Nephron (organoid): ENCODE results near the gene FIBP.

ENCODE experiments used
- H3K27ac Mint-ChIP-seq, 3 experiments: 2 replicates each; pipeline ENCODE4 v1.8.0; 2020; ENCODE audit warnings: mixed read lengths in 3 of 3, mild to moderate bottlenecking in 2 of 3, moderate library complexity in 1 of 3
- H3K27me3 Mint-ChIP-seq: 2 replicates; pipeline ENCODE4 v1.8.0; 2021; ENCODE audit warnings: low read depth, mild to moderate bottlenecking, moderate library complexity, mixed read lengths
- H3K36me3 Mint-ChIP-seq: 2 replicates; pipeline ENCODE4 v1.8.0; 2020; ENCODE audit warnings: low read depth, mixed read lengths
- H3K4me1 Mint-ChIP-seq: 2 replicates; pipeline ENCODE4 v1.8.0; 2020; ENCODE audit warnings: mixed read lengths
- H3K4me3 Mint-ChIP-seq, 3 experiments: 2 replicates each; pipeline ENCODE4 v1.8.0; 2020; ENCODE audit warnings: mild to moderate bottlenecking in 3 of 3, mixed read lengths in 3 of 3, moderate library complexity in 2 of 3
- H3K9me3 Mint-ChIP-seq: 2 replicates; pipeline ENCODE4 v1.8.0; 2020; ENCODE audit warnings: mixed read lengths
- TF ChIP-seq, protein P1 (sequence below), 3 experiments: fragments of 200-600 bp; sonication (generic); IDR thresholded peaks; one replicate each; pipeline ENCODE4 v1.5.0; 2021; ENCODE audit warnings: antibody characterized with exemption in 3 of 3; ENCODE audit not compliant: unreplicated experiment in 3 of 3

FIBP gene

DNA sequence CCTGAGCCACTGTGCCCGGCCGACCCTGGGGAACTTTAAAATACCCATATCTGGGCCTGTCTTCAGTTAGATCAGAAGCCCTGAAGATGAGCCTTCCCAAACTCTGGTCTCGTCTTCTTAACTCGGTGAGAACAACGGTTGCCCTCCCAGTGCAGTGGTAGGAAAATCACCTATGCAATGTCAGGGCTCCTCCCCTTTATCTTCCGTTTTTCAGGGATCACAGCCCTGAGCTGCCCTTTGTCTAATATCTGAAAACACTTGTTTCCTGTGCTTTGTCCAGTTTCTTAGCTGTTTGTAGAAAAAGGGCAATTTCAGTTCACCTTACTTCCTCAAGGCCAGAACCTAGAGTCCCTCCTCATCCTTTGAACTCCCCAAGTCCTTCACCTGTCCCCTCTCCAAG, 40.4 kb upstream of the FIBP start:
- H3K36me3 Mint-ChIP-seq: no peaks in the 10 kb centered on the region
- no peak overlapping the region for H3K4me3 Mint-ChIP-seq
- H3K9me3 Mint-ChIP-seq: no peaks in the 10 kb centered on the region
- no peaks in the 10 kb centered on the region for H3K27me3 Mint-ChIP-seq
- TF ChIP-seq, protein P1, sequence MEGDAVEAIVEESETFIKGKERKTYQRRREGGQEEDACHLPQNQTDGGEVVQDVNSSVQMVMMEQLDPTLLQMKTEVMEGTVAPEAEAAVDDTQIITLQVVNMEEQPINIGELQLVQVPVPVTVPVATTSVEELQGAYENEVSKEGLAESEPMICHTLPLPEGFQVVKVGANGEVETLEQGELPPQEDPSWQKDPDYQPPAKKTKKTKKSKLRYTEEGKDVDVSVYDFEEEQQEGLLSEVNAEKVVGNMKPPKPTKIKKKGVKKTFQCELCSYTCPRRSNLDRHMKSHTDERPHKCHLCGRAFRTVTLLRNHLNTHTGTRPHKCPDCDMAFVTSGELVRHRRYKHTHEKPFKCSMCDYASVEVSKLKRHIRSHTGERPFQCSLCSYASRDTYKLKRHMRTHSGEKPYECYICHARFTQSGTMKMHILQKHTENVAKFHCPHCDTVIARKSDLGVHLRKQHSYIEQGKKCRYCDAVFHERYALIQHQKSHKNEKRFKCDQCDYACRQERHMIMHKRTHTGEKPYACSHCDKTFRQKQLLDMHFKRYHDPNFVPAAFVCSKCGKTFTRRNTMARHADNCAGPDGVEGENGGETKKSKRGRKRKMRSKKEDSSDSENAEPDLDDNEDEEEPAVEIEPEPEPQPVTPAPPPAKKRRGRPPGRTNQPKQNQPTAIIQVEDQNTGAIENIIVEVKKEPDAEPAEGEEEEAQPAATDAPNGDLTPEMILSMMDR (IDR thresholded peaks at IDR 0.05; ENCODE audit: unreplicated experiment in 3 of 3): no peak
- H3K4me1 Mint-ChIP-seq: no peaks in the 10 kb centered on the region
- H3K27ac Mint-ChIP-seq: no peak overlapping the region

DNA sequence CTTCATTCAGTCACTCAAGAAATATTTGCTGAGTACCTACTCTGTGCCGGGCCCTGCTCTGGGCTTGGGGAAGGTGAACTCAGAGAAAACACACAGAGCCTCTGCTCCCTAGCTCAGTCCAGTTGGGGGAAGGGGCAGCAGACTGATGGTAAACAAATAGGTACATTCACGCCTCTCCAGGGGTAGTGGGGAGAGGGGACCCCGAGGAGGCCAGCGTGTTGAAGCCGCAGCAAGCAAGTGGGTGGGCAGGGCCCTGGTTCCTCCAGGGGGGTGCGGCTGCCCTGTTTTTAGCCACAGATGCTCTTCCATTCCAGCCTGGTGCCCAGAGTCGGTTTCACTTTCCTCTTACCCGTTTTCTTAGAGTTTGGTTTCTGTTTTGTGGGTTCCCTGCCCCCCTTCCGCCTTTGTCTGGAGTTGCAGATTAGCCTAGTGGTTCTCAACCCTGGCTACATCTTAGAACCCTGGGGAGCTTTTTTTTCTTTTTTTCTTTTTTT, 39.7 kb upstream of the FIBP start:
- Mint-ChIP-seq H3K27ac (no peak overlapping the region), H3K27me3 (no peaks in the 10 kb centered on the region), H3K9me3 (no peaks in the 10 kb centered on the region), H3K4me1 (no peaks in the 10 kb centered on the region), H3K36me3 (peaks cover 6% of the 10 kb centered on the region), H3K4me3 (no peak overlapping the region)
- TF ChIP-seq, protein P1 (IDR thresholded peaks at IDR 0.05; ENCODE audit: unreplicated experiment in 3 of 3): no peak

DNA sequence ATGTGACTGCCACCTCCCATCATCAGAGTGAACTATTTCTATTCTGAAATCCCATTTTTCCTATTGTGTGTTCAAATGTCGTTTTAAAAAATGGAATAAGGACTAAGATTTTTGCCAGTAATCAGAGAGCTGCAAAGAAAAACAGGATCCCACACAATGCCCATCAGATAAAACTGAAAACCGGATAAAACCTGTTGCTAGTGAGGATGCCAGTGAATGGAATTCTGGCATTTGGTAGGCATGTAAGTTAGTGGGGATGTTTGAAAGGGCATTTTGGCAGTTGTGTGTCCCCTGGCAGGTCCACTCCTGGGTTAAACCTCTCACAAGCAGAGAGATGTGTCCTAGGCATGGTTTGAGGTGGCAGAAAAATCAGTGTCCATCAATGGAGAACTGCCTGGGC, 37.1 kb upstream of the FIBP start:
- Mint-ChIP-seq H3K27me3 (no peaks in the 10 kb centered on the region), H3K9me3 (no peaks in the 10 kb centered on the region), H3K27ac (no peak overlapping the region), H3K36me3 (peaks cover 20% of the 10 kb centered on the region), H3K4me1 (no peaks in the 10 kb centered on the region), H3K4me3 (no peak overlapping the region)
- TF ChIP-seq, protein P1 (IDR thresholded peaks at IDR 0.05; ENCODE audit: unreplicated experiment in 3 of 3): no peak

DNA sequence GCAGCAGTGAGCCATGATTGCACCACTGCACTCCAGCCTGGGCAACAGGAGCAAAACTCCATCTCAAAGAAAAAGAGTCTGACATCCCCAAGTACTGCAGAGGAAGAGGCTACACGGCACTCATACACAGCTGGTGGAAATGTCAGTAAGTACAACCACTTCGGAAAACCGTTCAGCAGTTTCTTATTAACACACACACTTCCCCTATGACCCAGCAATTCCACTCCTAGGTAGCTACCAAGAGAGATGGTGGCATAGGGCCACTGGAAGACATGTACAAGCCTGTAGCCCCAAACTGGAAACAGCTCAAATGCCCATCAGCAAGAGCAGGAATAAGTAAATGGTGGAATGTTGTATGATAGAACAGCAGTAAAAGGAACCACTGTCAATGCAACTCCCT, 34.3 kb upstream of the FIBP start:
- Mint-ChIP-seq H3K9me3 (no peaks in the 10 kb centered on the region), H3K4me1 (no peaks in the 10 kb centered on the region), H3K4me3 (peak overlapping the region; percentile 4 to 58 (median 53)), H3K27me3 (no peaks in the 10 kb centered on the region), H3K36me3 (peaks cover 20% of the 10 kb centered on the region), H3K27ac (no peak overlapping the region)
- TF ChIP-seq, protein P1 (IDR thresholded peaks at IDR 0.05; ENCODE audit: unreplicated experiment in 3 of 3): no peak

DNA sequence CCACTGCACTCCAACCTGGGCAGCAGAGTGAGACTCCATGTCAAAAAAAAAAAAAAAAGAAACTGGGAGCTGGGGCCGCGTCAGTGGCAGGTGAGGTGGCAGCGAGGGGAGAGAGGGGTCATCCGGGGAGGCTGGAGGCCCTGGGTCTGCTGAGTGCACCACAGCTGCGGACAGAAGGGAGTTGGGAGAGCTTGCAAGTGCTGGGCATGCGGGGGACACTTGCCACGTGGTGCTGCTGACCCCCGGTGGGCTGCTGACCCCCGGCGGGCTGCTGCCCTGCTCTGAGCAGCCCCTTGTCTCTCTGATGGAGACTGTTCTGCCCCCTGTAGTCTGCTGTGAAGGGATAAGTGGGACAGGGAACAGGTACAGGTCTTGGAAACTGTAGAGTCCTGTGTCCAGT, 33.6 kb upstream of the FIBP start:
- Mint-ChIP-seq H3K9me3 (no peaks in the 10 kb centered on the region), H3K27ac (no peak overlapping the region), H3K27me3 (no peaks in the 10 kb centered on the region), H3K36me3 (peaks cover 24% of the 10 kb centered on the region), H3K4me1 (peaks cover 3% of the 10 kb centered on the region), H3K4me3 (peak overlapping the region; percentile 4 to 55 (median 35))
- TF ChIP-seq, protein P1 (IDR thresholded peaks at IDR 0.05; ENCODE audit: unreplicated experiment in 3 of 3): no peak

DNA sequence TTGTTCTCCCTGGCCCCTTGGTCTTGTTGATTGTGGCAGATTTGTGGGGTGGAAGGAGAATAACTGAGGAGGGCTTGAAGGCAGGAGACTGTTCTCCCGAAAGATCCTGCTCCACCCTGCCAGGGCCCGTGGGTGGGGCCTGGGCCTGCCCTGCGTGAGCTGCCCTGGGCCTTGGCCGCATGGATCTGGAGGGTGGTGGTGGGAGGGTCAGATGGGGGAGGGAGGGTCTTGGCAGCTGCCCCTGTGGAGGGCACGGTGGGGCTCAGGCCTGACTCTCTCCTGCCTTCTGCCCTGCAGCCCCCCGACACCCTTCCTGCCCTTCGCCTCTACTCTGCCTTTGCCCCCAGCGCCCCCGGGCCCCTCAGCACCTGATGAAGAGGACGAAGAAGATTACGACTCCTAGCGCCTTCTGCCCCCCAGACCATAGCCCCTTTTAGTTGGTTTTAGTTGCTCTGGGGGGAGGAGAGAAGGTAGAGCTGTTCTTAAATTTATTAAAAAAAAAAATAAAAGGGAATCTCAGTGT, 32.8 kb upstream of the FIBP start:
- no peak overlapping the region for H3K27ac Mint-ChIP-seq
- no peaks in the 10 kb centered on the region for H3K9me3 Mint-ChIP-seq
- no peaks in the 10 kb centered on the region for H3K27me3 Mint-ChIP-seq
- TF ChIP-seq, protein P1 (IDR thresholded peaks at IDR 0.05; ENCODE audit: unreplicated experiment in 3 of 3): no peak
- peaks cover 25% of the 10 kb centered on the region for H3K36me3 Mint-ChIP-seq
- H3K4me1 Mint-ChIP-seq: peaks cover 11% of the 10 kb centered on the region
- H3K4me3 Mint-ChIP-seq: peak overlapping the region; percentile 90 to 91 (median 90)
